ENCODE results near the gene ATP6V1B1.

DNA sequence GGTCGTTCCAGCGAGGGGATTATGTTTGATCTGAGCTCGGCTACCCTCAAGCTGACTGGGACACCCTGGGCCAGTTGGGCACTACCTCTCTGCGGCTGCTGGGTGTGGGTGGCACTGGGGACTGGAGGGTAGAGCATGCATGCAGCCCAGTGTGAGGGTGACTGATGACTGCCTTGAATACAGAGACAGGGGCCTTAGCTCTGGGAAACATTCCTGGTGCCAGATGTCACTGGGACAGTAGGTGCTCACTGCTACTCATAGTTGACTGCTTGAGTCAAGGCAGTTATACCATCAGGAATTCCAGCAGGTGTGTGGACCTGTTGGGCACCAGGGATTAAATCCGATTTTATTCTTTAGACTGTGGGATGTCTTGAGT is 33.6 kb upstream of the ATP6V1B1 start:
- TF ChIP-seq CTCF (IDR thresholded peaks at IDR 0.05): no peak
- TF ChIP-seq POLR2A (IDR thresholded peaks at IDR 0.05): no peak
